Measurements from ENCODE around the gene PDGFA. TPM values are rescaled to one million over a fixed set of nuclear protein-coding genes. Genes with fewer than 3 reads are reported as not detected.

PDGFA gene
- total RNA-seq, 4 donors from 2014 or later = 3.6 to 6.6 (median 4.9) TPM

DNA sequence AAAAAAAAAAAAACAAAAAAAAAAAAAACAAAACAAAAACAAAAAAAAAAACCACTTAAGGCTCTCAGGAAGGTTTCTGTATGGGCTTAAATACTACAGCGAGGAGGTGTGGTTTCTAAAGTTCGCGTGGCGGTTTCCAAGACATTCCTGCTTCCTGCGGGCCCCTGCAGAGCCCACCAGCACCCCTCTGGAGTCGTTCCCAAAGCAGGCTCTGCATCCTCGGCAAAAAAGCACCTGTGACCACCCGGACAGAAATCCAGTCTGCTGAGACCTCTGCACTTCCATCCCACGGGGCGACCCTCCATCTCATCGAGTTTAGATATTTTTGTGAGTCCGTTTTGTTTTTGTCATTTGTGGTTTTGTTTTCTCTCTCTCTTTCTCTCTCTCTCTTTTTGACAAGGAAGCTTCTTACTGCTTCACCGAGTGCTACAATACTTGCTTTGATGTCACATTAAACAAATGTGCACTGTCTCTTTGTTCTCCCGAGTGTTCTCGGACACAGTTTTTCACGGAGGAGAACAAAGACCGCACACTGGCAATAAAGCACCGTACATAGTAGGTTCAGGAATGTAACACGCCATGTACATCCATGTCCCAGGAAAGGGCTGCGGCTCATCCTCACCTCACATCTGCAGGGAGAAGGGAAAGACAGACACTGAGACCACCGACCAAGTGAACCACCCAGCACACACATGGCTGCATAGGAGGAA lies 21.5 kb downstream of the PDGFA start:
- TF ChIP-seq, protein P1, sequence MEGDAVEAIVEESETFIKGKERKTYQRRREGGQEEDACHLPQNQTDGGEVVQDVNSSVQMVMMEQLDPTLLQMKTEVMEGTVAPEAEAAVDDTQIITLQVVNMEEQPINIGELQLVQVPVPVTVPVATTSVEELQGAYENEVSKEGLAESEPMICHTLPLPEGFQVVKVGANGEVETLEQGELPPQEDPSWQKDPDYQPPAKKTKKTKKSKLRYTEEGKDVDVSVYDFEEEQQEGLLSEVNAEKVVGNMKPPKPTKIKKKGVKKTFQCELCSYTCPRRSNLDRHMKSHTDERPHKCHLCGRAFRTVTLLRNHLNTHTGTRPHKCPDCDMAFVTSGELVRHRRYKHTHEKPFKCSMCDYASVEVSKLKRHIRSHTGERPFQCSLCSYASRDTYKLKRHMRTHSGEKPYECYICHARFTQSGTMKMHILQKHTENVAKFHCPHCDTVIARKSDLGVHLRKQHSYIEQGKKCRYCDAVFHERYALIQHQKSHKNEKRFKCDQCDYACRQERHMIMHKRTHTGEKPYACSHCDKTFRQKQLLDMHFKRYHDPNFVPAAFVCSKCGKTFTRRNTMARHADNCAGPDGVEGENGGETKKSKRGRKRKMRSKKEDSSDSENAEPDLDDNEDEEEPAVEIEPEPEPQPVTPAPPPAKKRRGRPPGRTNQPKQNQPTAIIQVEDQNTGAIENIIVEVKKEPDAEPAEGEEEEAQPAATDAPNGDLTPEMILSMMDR (IDR thresholded peaks at IDR 0.05; ENCODE audit: low read depth) = no peak

DNA sequence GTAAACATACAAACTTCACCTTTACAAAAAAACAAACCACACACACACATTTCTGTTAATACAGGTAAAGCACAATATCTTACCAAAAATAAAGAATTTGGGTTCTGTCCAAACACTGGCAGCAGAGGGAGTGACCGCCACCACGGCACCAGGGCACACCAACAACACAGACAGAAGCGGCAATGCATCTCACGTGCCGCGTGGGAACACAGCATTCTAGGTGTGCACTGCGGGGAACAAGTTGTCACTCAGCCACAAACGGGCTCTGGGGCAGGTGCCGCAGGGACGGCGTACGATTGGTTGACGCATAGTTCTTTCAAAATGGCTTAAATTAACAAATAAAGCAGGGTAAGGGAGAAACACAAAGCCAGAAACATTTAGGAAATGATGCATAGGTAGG lies 22.3 kb downstream of the PDGFA start:
- TF ChIP-seq, protein P1 (IDR thresholded peaks at IDR 0.05; ENCODE audit: low read depth) = no peak

DNA sequence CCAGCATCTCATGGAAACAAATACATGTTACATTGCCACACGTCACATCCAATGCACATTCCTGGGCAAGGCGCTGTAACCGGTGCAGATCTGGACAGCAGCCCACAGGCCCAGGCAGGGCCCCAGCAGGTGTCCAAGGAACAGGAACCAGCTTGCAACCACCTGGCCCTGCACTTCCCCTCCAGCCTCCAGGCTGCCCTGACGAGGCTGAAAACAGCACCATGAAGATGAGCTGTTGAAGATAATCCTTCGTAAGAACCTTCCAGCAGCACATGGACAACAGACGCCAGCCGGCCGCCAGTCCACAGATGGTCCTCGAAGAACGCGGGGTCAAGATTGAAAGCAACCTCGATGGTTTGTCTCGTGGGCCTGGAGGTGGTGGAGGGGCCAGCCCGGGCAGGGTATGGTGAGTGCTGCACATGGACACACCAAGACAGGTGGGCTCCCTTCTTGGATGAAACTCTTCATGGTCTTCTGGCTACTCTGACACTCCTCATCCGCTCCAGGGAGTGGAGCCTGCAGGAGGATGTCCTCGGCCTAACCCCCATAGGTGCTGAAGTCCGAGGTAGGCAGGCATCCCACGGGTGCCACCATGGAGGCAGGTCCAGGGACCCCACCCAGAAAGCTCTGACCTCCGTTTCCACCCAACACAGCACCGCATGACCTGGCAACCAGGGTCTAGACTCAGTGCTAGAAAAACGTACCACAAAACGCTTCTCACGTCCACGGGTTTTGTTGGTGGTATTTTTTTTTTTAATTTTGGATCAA lies 22.9 kb downstream of the PDGFA start:
- TF ChIP-seq, protein P1 (IDR thresholded peaks at IDR 0.05; ENCODE audit: low read depth) = no peak

GRCh38 chr7:495761-496321 lies 23.8 kb downstream of the PDGFA start:
- TF ChIP-seq, protein P1 (IDR thresholded peaks at IDR 0.05; ENCODE audit: low read depth) = no peak

GRCh38 chr7:495326-495725 lies 24.3 kb downstream of the PDGFA start:
- TF ChIP-seq, protein P1 (IDR thresholded peaks at IDR 0.05; ENCODE audit: low read depth) = no peak

DNA sequence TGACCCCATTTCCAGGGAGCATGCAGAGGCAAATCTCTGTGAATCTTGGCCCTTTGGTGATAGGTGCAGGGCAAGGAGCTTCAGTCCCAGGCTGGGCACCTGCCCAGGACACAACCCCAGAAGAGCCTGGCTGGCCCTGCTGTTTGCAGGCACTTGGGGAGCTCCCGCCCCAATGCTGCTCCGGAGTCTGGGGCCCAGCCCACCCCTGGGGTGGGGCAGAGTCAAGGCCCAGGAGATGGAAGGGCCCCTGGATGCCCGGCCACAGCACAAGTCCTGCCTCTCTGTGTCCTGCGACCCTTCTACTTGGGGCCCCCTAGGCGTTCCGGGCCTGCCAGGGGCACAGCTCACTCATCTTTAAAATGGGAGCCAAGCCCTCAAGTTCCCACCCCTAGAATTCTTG lies 24.7 kb downstream of the PDGFA start:
- TF ChIP-seq, protein P1 (IDR thresholded peaks at IDR 0.05; ENCODE audit: low read depth) = no peak

DNA sequence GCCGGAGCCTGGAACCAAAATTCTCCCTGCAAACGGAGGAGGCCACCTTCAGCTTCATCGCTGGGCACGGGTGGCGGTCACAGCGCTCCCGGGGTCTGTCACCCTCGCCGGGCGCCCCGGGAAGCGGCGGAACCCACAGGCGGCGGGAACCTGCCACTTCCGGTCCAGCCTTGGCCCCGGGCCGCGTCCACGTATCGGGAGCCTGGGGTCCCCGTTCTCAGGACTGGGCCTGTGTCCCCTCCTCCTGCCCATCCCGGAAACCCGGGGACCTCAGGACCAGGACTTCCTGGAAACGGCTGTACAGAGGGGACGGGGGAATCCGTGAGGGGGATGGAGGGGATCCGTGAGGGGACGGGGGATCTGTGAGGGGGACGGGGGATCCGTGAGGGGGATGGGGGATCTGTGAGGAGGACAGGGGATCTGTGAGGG lies 25.4 kb downstream of the PDGFA start:
- TF ChIP-seq, protein P1 (IDR thresholded peaks at IDR 0.05; ENCODE audit: low read depth) = no peak

All from subcutaneous adipose tissue (tissue), 4 donors.